GM12874 (cell line): ENCODE results near the gene ZFHX3.

Experiments used
- CTCF ChIP-seq: IDR thresholded peaks from 2 replicates; pipeline ENCODE4 v1.5.1; 2011; ENCODE audit warnings: low read depth, mild to moderate bottlenecking, control low read depth, low read length, moderate library complexity; ENCODE audit not compliant: insufficient read depth

Gene ZFHX3

GRCh38 chr16:72884037-72884436, 163.9 kb downstream of the ZFHX3 start:
- TF ChIP-seq CTCF, result no peak

- no peak for TF ChIP-seq CTCF
These were observed 168.1 kb downstream of the ZFHX3 start for GRCh38 chr16:72879846-72880245.

- TF ChIP-seq CTCF, result no peak
These were observed 169.3 kb downstream of the ZFHX3 start for GRCh38 chr16:72878301-72879269.

GRCh38 chr16:72877374-72878028, 170.4 kb downstream of the ZFHX3 start:
- TF ChIP-seq CTCF, result no peak

GRCh38 chr16:72876981-72877373, 171.0 kb downstream of the ZFHX3 start:
- TF ChIP-seq CTCF, result no peak

GRCh38 chr16:72876221-72876620, 171.7 kb downstream of the ZFHX3 start:
- TF ChIP-seq CTCF, result no peak

- TF ChIP-seq CTCF, result no peak
These were observed 172.5 kb downstream of the ZFHX3 start for GRCh38 chr16:72875291-72876031.
